NCI-H1092 (cell line): Measurements from ENCODE around the gene TMED1.
"Not testable (repeated sequence)": the region's sequence is repeated elsewhere in the genome, so short reads cannot be mapped to it uniquely, and the experiment has no call there.

Experiments
- DNase-seq: peaks from one replicate; lab custom pipeline; 2025; lab: John Stamatoyannopoulos, UW

The TMED1 gene

GRCh38 chr19:10835754-10836478 is at the start of gene TMED1:
TSS of gene TMED1 (minus strand) at chr19:10836212. CDS start at chr19:10836191, 21 bp downstream.
- DNase-seq: peak; percentile 99

- no peak for DNase-seq
These were observed 49.5 kb upstream of the TMED1 start for GRCh38 chr19:10885201-10886169.

- no peak for DNase-seq
These were observed 48.3 kb upstream of the TMED1 start for GRCh38 chr19:10884274-10884673.

- no peak for DNase-seq
These were observed 46.1 kb upstream of the TMED1 start for GRCh38 chr19:10882108-10882457.

GRCh38 chr19:10881403-10882107 is 45.5 kb upstream of the TMED1 start:
- DNase-seq: no peak

- DNase-seq: no peak
These were observed 42.2 kb upstream of the TMED1 start for GRCh38 chr19:10878253-10878652.

GRCh38 chr19:10877608-10878007 is 41.6 kb upstream of the TMED1 start:
- not testable (repeated sequence) for DNase-seq

- no peak for DNase-seq
These were observed 40.6 kb upstream of the TMED1 start for GRCh38 chr19:10876459-10877240.

- no peak for DNase-seq
These were observed 38.0 kb upstream of the TMED1 start for GRCh38 chr19:10874024-10874423.

- no peak for DNase-seq
These were observed 36.6 kb upstream of the TMED1 start for GRCh38 chr19:10872546-10873107.

GRCh38 chr19:10871711-10872545 is 35.9 kb upstream of the TMED1 start:
- DNase-seq: no peak

- peak; percentile 98 for DNase-seq
These were observed 35.1 kb upstream of the TMED1 start, which contains the start of gene CARM1 for GRCh38 chr19:10870955-10871603. TSS of gene CARM1 (plus strand) at chr19:10871553. CDS start at chr19:10871703, 150 bp downstream.

- DNase-seq: no peak
These were observed 34.5 kb upstream of the TMED1 start for GRCh38 chr19:10870501-10870954.

GRCh38 chr19:10869872-10870311 is 33.9 kb upstream of the TMED1 start:
- DNase-seq: not testable (repeated sequence)

GRCh38 chr19:10868872-10869547 is 33.0 kb upstream of the TMED1 start:
- DNase-seq: no peak

- no peak for DNase-seq
These were observed 30.5 kb upstream of the TMED1 start for GRCh38 chr19:10866495-10866894.

- DNase-seq: peak; percentile 66
These were observed 28.5 kb upstream of the TMED1 start for GRCh38 chr19:10864538-10864899.

GRCh38 chr19:10863107-10863717 is 27.2 kb upstream of the TMED1 start:
- DNase-seq: no peak
